GM19023 (cell line): Measurements from ENCODE around the gene GNB1L.

Experiments used
- ATAC-seq: cut with Tn5 transposase; IDR thresholded peaks from one replicate; pipeline ENCODE4 v1.9.1; 2021; ENCODE audit warnings: mild to moderate bottlenecking, moderate library complexity; ENCODE audit not compliant: unreplicated experiment

Gene GNB1L

DNA sequence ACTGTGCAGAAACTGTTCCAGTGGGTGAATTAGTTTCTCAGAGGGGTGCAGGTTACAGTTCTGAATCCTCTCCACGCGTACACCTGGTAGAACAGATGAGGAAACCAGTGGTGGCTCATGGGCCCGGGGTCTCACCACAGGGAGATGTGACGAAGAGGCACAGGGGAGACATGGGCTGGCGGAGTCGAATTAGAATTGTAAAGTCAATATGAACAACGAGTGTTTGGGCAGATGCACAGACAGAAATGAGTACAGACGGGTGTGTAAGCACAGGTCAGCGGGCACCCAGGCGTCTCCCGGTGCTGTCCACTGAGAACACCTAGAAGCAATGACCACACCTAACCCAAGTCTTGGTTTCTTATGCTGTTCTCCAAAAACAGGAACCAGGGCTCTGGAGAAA, 41.8 kb downstream of the GNB1L start:
- ATAC-seq, result no peak

DNA sequence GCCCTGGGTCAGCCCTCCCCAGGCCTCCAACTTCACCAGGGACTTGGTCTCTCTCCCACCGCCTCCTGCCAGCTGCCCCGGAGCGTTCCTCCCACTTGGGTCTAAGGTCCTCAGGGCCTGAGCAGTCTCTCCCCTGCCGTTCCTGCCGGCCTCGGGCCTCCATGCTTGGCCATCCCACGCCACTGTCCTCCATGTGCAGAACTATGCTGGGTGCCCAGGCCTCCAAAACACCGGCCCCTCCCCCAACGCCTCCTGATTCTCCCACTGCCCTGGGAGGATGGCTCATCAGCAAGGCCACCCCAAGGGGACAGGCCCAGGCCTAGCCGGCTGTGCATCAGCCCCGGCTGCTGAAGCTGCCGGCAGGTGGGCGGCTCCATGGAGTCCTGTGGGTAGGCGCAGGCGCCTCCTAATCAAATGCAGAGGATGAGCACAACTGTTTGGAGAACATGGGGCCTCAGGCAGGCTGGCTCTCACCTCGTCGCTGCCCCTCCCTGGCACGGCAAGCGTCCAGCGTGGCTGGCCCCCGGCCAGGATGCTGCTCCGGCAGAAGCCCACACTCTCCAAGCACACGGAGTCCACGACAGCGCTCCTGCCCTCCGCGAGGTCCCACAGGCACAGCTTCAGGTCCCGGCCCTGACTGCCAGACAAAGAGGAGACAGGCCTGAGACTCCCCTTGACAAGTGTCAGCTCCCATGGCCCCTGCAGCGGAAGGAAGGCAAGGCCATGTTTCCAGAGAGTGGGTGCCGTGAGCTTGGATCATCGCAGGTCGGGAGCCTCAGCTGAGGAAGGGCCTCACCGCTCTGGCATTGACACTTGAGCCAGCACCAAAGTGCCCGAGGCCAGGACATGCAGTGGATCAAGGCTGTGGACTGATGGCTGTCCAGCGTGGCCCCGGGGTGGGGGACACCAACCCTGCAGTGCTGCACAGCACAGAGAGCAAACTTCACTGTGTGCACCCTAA, 42.6 kb downstream of the GNB1L start:
- no peak for ATAC-seq

DNA sequence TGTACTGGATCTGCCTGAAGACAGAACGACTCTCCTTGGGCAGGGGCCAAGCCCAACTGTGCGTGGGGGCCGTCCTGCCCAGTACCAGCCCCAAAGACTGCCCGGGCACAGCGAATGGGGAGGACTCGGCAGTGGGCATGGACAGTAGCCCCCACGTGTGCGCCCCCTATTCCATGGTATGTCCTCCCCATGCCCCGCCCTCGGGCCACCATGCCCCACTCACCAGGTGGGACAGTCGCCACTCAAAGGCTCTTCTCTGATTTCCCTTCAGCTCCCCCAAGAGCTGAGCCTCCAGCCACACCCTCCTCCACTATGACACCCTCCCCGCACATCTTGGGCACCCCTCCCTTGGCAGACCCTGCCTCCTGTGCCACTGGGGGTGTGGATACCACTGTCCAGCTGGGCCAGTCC, 43.5 kb downstream of the GNB1L start:
- ATAC-seq, result no peak

DNA sequence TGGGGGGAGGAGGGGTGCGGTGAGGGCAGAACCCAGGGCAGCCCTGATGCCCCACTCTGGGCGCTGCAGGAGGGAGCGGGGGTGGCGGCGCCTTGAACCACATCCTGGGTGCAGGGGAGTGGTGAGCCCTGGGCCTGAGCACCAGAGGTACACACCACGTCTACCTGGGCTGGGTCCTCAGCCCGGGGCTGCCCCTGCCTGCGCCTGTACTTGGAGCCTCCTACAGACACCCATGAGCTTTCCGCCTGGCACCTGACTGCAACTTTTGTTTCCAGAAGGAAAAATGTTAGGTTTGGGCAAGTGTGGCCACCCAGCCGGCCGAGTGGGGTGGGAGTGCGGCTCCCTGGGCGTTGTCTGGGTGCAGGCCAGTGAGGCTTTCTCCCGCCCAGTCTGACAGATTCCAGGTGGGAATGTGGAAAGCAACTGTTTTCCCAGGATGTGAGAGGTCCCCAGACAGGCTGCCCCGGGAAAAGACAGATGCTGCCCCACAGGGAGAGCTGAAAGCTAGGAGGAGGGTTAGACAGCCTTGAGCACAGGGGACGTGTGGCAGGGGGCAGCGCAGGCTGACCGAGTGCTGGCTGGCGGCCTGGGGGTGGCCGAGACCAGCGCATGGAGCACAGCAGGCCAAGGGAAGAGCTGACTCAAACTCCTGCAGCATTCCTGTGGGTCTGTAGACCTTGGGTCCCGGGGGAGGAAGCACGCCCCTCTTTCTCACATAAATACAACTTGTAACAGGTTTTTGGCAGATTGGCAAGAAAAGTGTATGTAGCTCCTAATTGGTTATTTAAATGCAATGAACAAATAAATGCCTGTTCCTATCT, 44.1 kb downstream of the GNB1L start:
- ATAC-seq, result no peak

DNA sequence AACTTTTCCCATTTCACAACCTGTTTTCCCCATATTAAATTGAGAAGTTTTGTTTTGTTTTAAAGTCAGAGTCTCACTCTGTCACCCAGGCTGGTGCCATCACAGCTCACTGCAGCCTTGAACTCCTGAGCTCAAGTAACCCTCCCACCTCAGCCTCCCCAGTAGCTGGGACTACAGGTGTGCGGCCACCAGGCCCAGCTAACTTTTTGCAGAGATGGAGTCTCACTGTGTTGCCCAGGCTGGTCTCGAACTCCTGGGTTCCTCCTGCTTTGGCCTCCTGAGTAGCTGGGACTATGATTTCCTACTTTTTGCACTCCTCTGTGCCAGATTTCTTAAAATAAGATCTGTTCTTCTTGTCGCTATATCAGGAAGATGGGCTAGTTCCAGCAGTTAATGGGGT, 44.9 kb downstream of the GNB1L start:
- ATAC-seq, result no peak

DNA sequence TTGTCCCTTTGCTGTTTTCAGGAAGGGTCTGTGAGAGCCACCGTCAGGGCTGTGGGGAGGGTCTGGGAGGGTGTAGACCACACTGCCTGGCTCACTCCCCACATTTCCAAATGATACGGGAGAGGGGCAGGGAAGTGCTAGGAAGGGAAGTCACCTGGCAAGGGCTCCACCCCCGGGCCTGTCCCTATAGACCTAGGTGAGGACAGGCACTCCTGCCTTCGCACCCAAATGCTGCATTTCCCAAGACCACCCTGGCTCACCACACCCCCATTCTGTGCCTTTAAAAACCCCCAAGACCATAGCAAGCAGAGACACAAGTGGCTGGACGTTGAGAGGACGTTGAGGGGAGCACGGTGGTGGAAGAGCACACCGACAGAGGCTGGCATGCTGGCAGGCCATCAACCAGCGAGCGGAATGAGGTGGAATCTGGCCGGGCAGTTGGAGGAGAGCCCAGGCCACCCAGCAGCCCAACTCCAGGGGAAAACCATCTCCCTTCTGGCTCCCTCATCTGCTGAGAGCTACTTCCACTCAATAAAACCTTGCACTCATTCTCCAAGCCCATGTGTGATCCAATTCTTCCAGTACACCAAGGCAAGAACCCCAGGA, 45.7 kb downstream of the GNB1L start:
- no peak for ATAC-seq

DNA sequence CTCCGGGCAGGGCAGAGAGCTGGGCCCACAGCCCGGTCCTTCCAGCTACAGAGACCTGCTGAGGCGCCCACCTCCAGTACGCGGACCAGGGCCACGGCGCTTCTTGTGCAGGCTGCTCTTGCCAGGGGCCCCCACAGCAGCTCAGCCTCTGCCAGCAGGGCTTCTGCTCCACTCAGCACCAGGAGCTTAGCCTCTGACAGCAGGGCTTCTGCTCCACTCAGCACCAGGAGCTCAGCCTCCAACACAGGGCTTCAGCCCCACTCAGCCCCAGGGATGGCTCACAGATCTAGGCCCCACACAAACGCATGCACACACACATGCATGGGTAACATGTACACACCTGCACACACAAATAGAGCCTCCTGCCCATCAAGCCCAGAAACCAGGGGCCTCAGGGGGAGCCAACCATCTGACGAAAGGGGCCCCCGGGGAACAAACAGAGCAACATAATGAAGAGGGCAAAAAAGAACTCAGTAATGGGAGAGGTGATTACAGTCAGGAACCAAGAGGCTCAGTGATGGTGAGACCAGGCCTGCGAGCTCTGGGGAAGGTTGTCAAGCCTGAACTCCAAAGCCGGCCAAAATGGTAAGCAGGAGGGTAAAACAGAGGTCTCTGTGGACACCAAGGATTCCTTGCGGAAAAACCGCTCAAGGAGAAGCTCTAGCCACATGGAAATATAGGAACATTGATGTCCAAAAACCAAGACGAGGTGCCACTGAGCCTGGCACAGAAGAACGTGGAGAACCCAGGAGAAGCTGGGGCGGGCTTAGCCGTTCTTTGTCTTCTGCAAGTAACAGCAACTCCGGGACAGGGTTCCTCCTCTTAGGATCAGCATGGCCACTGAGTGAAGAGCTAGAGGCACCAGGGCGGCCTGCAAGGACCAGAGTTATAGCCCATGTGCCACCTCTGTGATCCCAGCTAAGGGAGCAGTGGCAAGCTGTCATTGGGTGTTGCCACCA, 46.5 kb downstream of the GNB1L start:
- ATAC-seq, result no peak

DNA sequence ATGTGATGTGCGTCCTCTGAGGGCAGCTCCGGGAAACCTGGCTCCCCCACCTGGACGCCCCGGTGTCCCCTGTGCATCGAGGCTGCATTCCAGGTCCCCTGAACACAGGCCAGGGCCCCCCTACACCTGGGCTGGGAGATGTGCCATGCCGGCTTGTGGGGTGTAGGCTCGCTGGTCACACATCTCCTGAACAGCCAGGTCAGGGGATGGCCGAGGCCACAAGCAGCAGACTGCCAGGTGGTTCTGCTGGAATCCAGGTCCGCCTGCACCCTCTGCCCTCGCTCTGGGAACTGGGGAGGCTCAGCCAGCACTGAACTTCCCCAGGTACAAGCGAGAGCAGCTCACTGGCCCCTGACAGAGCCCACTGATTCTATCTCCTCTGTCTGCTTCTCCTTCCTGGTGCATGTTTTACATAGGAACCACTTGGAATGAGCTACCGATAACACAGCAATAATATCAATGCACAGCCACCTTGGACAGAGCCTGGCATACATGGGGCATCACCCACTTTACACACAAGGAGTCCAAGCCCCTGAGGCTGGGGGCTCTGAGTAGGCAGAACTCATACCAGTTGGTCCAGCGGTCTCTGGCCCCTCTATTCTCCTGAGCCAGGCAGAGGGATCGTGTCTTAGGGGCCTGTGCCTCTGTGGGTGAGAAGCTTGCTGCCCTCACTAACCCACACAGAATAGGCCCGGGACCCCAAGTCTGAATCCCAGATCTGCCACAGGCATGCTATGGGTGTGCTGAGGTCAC, 47.3 kb downstream of the GNB1L start:
- no peak for ATAC-seq

DNA sequence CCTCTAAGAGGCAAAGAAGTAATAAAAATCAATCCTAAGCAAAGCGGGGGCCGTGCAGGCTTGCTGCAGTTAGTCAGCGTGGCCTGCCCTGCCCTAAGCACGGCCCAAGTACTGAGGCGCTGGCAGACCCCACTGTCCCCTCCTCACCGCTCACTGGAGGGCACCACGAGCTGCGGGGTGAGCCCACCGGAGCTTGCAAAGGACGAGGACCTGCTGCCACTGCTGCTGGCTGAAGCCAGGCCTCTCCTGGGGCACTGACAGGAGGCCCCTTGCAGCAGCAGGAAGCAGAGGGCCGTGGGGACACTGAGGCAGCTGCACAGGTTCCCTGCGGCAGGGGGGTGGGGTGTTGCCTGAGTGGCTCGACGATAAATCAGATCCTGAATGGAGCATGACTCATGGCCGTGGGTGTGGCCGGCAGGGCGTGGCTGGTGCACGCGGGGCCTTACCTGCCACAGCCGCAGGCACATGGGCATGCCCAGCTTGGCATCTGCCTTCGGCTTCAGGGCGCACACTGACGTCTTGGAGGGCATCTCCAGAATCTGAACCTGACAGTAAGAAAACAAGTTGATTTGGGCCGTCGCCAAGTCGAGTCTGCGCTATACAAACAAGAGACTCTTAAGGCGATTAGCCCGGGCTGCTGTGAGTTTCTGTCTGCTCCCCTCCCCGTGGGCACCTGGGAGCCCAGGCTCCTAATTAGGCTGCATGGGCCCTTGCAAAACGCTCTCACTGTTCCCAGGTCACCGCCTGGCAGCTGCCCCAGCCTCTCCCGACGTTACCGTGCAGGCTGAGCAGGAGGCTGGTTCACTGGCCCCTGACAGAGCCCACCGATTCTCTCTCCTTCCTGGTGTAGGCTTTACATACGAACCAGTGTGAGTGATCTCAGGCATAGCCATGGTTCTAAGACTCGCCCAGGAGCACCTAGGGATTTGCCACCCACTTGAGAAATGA, 48.2 kb downstream of the GNB1L start:
- ATAC-seq, result no peak

DNA sequence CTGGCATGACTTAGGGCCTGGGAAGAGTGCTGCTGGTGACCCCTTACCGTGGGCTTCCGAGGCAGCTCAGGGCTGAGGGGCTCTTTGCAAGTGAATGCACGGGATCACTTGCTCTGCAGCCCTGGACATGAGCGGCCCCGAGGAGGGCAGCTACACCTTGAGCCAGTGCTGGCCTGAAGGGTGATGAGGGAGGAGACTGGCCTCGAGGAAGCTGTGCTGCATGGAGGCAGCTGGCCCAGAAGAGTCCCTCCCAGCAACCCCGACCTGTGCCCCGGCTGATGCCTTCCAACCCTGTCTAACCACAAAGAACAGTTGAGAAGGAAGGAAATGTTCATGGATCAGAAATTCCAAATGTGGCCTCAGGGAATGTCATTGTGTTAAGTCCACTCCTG, 48.9 kb downstream of the GNB1L start:
- no peak for ATAC-seq

DNA sequence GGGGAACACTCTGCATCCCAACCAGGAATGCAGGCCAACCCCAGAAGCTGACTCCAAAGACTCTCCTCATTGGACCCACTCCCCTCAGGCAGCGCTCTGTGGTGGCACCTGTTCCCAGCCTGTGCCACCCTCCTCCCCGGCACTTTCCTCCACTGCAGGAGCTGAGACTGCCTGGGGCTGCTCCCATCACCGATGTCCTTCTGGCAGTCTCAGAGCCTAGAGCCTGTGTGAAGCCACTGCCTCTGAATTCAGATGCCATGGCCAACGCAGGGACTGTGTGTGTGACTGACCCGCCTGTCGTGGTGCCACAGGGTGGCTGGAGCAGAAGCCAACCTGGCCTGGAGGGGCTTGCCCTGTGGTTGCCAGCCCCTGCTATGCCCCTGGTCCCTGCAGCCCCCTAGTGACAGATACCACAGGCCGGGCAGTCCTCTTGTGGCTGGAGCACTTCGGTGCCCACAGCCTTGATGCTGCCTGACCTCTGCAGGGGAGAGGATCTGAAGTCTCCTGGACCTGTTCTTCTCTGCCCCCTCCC, 50.9 kb downstream of the GNB1L start:
- no peak for ATAC-seq

DNA sequence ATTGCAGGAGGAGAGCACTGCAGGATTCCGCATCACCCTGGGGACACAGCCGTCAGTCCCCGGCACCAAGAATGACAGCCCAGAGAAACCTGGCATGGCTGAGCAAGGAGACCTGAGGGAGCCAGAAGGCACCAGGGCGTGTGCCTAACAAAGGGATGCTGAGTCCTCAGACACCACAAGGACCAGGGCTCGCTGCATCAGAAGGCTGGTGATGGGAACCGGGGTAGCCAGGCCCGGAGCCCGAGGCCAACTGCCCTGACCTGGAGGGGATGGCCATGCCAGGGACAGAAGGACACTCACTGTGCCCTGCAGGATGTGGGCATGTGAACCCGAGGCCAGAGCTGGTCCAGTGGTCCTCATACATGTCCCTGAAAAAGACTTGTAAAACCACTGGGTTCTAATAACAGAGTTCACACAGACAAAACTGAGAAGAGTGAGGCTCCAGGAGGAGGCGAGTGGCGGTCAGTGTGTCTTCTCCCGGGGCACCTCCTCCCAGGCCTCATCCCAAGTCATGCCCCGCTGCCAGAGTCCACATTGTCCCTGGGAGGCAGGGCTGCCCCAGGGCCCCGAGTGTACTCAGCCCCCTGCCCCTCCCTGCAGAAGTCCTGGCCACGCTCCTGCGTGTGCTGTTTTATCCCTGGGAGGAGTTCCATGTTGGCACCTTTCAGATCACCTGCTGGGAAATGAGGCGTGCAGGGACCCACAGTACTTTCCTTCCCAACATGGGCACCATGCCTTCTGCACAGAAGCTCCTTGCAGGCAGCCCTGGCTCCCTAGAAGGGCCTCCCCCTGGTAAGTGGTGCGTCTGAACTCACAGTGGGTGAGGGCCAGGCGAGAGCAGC, 51.6 kb downstream of the GNB1L start:
- ATAC-seq, result no peak

DNA sequence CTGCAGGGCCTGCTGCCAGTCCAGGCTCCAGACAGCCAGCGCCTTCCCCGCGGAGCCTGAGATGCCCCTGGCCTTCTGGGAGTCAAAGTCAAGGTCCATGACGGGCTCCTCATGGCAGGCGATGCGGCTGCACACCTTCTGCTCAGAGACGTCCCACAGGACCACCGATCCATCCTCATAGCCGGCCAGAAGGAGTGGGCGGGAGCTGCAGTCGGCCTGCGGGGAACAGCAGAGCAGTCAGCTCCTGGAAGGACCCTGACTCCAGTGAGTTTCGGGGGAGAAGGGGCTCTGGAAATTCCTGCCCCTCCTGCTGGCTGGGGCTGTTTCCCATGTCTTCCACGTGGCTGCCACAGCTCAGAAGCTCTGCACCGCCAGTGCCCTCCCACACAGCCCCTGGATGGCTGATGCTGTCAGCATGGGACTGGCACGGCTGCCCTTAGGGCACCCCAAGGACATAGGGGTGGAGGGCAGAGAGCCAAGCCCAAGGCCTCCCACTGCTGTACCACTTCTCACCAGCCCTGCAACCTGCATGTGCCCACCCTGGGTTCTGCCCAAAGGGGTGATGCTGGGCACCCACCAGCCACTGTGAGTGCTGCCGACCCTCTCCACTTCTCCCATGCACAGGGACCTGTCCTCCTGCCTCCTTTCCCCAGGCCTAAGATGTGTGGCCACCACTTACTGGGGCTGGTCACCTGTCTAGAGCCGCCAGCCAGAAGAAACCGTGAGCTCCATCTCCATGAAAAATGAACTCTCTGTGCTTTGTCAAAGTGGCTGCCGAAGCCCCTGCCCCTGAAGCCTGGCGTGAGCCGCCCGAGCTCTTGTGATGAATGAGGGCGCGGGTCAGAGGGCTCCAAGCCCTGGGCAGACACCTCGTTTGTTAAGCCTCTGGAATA, 52.4 kb downstream of the GNB1L start:
- ATAC-seq, result no peak

DNA sequence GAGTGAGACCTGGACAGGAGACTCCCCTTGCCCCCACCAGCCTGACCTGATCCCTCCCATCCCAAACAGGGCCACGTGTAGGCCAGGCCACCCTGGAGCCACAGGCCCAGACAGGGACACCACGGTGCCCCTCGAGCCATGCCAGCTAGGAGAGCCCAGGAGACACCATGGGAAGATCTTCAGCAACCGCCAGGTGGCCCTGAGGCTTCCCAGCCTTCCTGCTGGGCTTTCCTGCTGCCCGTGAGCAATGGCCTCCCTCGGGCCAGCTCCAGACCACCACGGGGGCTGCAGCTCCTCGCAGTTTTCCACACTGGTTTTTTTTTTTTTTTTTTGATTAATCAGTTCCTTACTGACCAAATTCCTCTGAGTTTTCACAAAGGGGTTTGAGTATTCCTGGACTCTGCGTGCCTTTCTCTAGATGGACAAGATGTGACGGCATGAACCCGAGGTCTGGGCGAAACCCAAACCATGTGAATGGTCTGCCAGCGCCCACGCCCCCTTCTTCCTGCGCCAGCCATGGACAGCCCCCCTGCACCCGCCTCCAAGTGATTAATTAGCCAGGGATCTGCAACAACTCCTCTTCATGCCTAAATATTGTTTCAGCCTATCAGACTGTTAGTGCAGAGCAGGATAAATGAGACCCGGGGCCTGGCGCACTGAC, 53.2 kb downstream of the GNB1L start:
- ATAC-seq, result no peak

DNA sequence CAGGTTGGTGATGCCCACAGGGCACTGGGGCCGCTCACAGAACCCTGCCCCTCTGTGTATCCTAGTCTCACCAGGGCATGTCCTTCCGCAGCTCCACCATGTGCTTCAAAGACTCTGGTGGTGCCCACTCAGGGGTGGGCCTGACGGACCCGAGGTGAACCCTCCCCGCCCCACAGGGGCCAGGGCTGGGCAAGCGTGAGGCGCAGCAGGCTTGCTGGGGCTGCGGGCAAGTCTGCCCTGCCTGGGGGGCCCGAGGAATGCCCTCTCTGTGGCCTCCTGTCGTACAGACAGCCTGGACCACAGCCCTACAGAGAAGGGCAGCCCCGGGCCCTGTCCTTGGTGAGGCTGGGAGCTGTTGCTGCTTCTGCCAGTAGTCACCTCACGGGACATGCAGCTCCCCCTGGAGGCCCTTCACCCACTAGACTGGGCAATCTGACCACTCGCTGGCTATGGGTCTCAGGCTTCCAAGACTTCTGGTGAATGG, 53.9 kb downstream of the GNB1L start:
- no peak for ATAC-seq

DNA sequence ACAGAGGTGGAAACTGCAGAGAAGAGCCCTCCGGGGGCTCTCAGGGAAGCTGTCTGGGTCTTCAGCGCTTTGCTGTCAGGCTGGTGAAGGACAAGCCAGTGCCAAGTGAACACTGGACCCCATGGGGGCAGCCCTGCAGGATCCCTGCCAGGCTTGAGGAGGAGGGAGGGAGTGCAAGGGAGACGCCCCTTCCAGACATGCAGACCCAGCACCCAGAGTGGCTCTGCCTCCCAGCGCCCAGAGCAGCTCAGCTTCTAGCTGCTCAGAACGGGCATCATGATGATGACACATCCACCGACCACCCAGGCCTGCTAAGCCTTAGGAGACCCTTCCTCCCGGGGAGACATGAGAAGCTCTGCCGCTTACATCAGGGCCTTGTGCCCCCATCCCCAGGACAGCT, 54.4 kb downstream of the GNB1L start:
- no peak for ATAC-seq
